ENCODE results near the gene NFIC.

Gene NFIC

GRCh38 chr19:3455393-3455955 is 89.1 kb downstream of the NFIC start:
- no peak for DNase-seq

- no peak for DNase-seq
Measured at GRCh38 chr19:3455960-3456601, 89.7 kb downstream of the NFIC start.

- no peak for DNase-seq
Measured at GRCh38 chr19:3456925-3457527, 90.6 kb downstream of the NFIC start.

- DNase-seq, result no peak
Measured at GRCh38 chr19:3457528-3458228, 91.3 kb downstream of the NFIC start.

- DNase-seq, result no peak
Measured at GRCh38 chr19:3458229-3459088, 92.1 kb downstream of the NFIC start.

- DNase-seq, result no peak
Measured at GRCh38 chr19:3459089-3459881, 92.9 kb downstream of the NFIC start.

- DNase-seq, result no peak
Measured at GRCh38 chr19:3459965-3460582, 93.7 kb downstream of the NFIC start.

GRCh38 chr19:3462991-3463713 is 96.8 kb downstream of the NFIC start:
- DNase-seq, result no peak

- DNase-seq, result no peak
Measured at GRCh38 chr19:3463714-3464586, 97.6 kb downstream of the NFIC start.

- DNase-seq, result no peak
Measured at GRCh38 chr19:3464587-3465235, 98.3 kb downstream of the NFIC start.

- no peak for DNase-seq
Measured at GRCh38 chr19:3465552-3465951, 99.2 kb downstream of the NFIC start.

- DNase-seq, result no peak
Measured at GRCh38 chr19:3466635-3467034, 100.3 kb downstream of the NFIC start.

GRCh38 chr19:3467437-3468198 is 101.2 kb downstream of the NFIC start:
- DNase-seq, result no peak

- DNase-seq, result no peak
Measured at GRCh38 chr19:3468211-3468610, 101.8 kb downstream of the NFIC start.

- DNase-seq, result no peak
Measured at GRCh38 chr19:3469638-3470499, 103.5 kb downstream of the NFIC start.

- no peak for DNase-seq
Measured at GRCh38 chr19:3470500-3471128, 104.2 kb downstream of the NFIC start.
